GM12892 (cell line): Measurements from ENCODE around the gene TUNAR. TPM values are rescaled to one million over a fixed set of nuclear protein-coding genes. Genes with fewer than 3 reads are reported as not detected.

ENCODE experiments used
- DNase-seq: peaks from one replicate; pipeline ENCODE4 v3.0.0; 2011; ENCODE audit not compliant: insufficient read length
- FAIRE-seq: peaks from 2 replicates; lab custom pipeline; 2011; peaks lifted over from hg19 to GRCh38; lab: Jason Lieb, UNC
- POLR2A ChIP-seq: IDR thresholded peaks from 2 replicates; pipeline ENCODE4 v1.6.1; 2011; ENCODE audit warnings: low read depth, low read length, control low read depth
- POLR2AphosphoS5 ChIP-seq: IDR thresholded peaks from 2 replicates; pipeline ENCODE4 v1.6.1; 2011; ENCODE audit warnings: low read depth, low read length, control low read depth
- TAF1 ChIP-seq: IDR thresholded peaks from 2 replicates; pipeline ENCODE4 v1.6.1; 2011; ENCODE audit warnings: low read depth, mild to moderate bottlenecking, control low read depth, low read length, borderline replicate concordance
- polyA plus RNA-seq: library from polyadenylated mRNA; unstranded; fragments of >200 nt; gene quantifications from one replicate; pipeline ENCODE4 v1.2.1, GENCODE V29; 2012; ENCODE audit warnings: missing spikeins, inconsistent platforms; ENCODE audit not compliant: missing spikeins

Gene TUNAR
- not detected for polyA plus RNA-seq

- DNase-seq (no peak), FAIRE-seq (no peak)
Observed at GRCh38 chr14:95876761-95877538, at the start of gene TUNAR. Gene TUNAR, plus strand, starts transcription at chr14:95876832.

GRCh38 chr14:95828649-95829265 lies 47.9 kb upstream of the TUNAR start:
- TF ChIP-seq POLR2A (no peak), TAF1 (no peak), POLR2AphosphoS5 (no peak)
- FAIRE-seq (no peak), DNase-seq (no peak)

More at GRCh38 chr14:95876761-95877538, at the start of gene TUNAR:
- TF ChIP-seq TAF1 (no peak), POLR2AphosphoS5 (no peak), POLR2A (no peak)

GRCh38 chr14:95829321-95829720 lies 47.3 kb upstream of the TUNAR start:
- no peak for DNase-seq
- FAIRE-seq = no peak
- TF ChIP-seq TAF1 (no peak), POLR2A (no peak), POLR2AphosphoS5 (no peak)

DNA sequence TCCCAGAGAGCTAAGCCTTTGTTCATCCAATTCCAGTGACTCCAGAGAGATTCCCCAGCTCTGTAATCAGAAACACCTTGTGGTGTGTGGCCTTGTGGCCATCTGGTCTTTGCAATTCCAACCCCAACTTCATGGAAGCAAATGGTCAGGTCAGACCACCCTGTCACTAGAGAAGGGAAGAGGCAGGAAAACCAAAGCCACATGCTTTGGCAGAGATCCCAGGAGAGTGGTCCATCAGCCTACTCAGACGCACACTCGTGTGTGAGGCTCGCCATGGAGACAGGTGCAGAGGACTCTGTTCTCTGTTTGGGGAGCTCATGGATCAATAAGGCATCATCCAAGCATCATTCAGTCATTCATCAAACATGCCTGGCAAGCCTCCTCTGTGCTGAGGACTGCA lies 46.2 kb upstream of the TUNAR start:
- DNase-seq (no peak), FAIRE-seq (no peak)
- TF ChIP-seq TAF1 (no peak), POLR2AphosphoS5 (no peak), POLR2A (no peak)

DNA sequence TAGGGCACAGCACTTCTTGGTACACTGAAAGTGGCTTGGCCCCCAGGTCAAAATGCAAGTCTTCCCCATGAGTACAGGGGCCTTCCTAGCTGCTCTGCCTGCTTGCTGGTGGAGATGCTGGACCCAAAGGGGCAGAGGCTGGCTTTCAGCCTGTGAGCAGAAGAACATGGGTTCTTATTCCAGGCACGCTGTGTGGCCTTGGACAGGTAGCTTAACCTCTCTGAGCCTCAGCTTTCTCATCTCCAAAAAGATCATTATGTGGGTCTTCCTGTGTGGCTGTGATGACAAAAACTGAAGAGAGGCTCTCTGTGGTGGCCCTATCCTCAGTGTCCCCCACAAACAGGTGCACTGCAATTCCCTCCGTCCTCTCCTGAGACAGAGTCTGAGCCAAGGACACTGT lies 45.6 kb upstream of the TUNAR start:
- FAIRE-seq = no peak
- TF ChIP-seq TAF1 (no peak), POLR2A (no peak), POLR2AphosphoS5 (no peak)
- DNase-seq = no peak

DNA sequence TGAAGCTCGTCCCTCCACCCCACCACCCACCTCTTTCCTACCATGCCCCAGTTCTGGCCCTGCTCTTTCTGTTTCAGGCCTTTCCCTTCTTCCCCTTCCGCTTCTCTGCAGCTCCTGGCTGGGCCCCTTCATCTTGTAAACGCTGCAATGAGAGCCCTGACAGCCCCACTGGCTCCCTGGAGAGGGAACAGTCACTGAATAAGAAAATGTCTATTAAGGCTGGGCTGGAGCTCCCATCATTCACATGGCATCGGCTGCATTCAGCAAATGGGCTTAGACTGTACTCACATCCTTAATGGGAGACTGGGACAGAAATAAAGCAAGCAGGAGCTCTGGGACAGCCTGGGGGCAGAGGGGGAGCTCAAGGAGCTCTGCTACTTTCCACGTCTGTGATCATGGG lies 45.2 kb upstream of the TUNAR start:
- no peak for FAIRE-seq
- no peak for DNase-seq
- TF ChIP-seq POLR2AphosphoS5 (no peak), POLR2A (no peak), TAF1 (no peak)

DNA sequence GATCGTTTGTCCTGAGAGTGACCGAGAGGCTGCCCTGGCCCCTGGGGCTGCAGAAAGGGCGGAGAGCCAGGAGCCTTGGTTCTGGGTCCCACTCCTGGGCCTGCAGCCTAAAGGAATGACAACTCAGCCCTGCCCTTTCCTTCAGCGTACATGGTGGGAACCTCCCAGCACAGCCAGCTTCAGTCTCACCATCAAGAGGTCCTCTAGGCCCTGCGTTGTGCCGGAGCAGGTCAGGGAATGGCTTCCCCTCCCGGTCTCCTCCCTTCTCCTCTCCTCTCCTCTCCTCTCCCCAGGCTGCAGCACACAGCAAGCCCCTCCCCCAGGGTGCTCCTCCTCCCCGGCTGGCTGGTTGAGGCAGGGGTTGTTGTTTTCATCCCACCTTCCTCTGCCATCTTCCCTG lies 44.6 kb upstream of the TUNAR start:
- TF ChIP-seq POLR2AphosphoS5 (no peak), TAF1 (no peak), POLR2A (no peak)
- DNase-seq (no peak), FAIRE-seq (no peak)

DNA sequence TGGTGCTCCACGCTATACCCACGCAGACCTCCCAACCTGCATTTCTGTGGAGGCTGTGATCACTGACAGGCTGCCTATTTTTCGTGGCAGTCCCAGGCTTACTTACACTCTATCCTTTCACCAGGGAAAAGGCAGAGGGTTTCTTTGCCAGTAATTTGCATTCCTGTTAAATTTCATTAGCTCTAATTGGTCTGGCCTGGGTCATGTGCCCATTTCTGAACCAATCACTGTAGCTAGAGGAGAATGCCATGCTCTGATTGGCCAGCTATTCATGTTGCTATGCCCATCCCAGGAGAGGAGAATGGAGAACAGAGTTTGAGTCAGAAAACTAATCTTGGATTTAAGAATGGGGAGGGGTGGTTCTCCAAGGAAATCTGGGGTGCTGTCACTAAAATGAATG lies 43.2 kb upstream of the TUNAR start:
- DNase-seq (no peak), FAIRE-seq (no peak)
- TF ChIP-seq POLR2AphosphoS5 = no peak
- TF ChIP-seq TAF1 = no peak
- TF ChIP-seq POLR2A = no peak

GRCh38 chr14:95834496-95834895 lies 42.1 kb upstream of the TUNAR start:
- FAIRE-seq (no peak), DNase-seq (no peak)
- no peak for TF ChIP-seq POLR2A
- TF ChIP-seq POLR2AphosphoS5 = no peak
- TF ChIP-seq TAF1 = no peak

- FAIRE-seq = no peak
- no peak for TF ChIP-seq POLR2A
- no peak for TF ChIP-seq TAF1
- TF ChIP-seq POLR2AphosphoS5 = no peak
- DNase-seq = no peak
Observed at GRCh38 chr14:95835121-95835730, 41.4 kb upstream of the TUNAR start.

GRCh38 chr14:95838862-95839261 lies 37.8 kb upstream of the TUNAR start:
- TF ChIP-seq TAF1 (no peak), POLR2A (no peak), POLR2AphosphoS5 (no peak)
- FAIRE-seq (no peak), DNase-seq (no peak)
